Endothelial cell of umbilical vein (primary cell): ENCODE results near the gene SERPINB3.

Experiments used
- EZH2 ChIP-seq: IDR thresholded peaks from 2 replicates; pipeline ENCODE4 v1.6.1; 2012; ENCODE audit warnings: borderline replicate concordance, low read depth, mild to moderate bottlenecking, moderate library complexity, low read length, inconsistent platforms; ENCODE audit not compliant: severe bottlenecking
- JUN ChIP-seq: IDR thresholded peaks from 2 replicates; pipeline ENCODE4 v1.6.1; 2011; ENCODE audit warnings: borderline replicate concordance, low read depth; ENCODE audit not compliant: insufficient read length, insufficient read depth
- POLR2A ChIP-seq: IDR thresholded peaks from 2 replicates; pipeline ENCODE4 v1.6.1; 2012; ENCODE audit warnings: low read depth, mild to moderate bottlenecking, control low read depth, low read length
- POLR2AphosphoS5 ChIP-seq: IDR thresholded peaks from 2 replicates; pipeline ENCODE4 v1.6.1; 2012; ENCODE audit warnings: low read depth, mild to moderate bottlenecking, control low read depth, low read length, moderate library complexity; ENCODE audit not compliant: insufficient read depth
- TF ChIP-seq, protein P1 (sequence below), 2 donors: IDR thresholded peaks; 1 replicate in 1 of 2; 2 replicates in 1 of 2; pipeline ENCODE4 v1.5.1; 2011; ENCODE audit warnings: low read length in 2 of 2, mild to moderate bottlenecking in 2 of 2, moderate library complexity in 2 of 2, control low read depth in 1 of 2, inconsistent platforms in 1 of 2, low read depth in 1 of 2; ENCODE audit not compliant: insufficient read depth in 1 of 2; ENCODE audit errors: extremely low read depth in 1 of 2

DNA sequence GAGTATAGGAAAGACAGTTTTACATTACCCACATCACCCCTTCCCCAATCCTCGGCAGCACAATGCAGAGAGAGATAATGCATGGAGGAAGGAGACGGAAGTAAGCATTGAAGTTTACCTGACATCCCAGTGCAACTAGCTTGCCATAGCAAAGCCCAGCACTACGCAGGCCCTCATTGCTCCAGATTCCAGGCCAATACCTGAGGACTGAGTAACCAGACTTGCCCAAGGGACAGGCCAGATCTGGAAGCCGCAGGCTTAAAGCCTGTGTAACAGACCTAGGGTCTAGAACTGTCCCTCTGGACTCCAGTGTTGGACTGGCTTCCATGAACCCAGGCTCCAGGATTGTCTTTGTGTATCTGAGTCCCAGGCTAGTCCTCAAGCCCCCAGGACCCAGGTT lies 35.3 kb downstream of the SERPINB3 start:
- TF ChIP-seq, protein P1, sequence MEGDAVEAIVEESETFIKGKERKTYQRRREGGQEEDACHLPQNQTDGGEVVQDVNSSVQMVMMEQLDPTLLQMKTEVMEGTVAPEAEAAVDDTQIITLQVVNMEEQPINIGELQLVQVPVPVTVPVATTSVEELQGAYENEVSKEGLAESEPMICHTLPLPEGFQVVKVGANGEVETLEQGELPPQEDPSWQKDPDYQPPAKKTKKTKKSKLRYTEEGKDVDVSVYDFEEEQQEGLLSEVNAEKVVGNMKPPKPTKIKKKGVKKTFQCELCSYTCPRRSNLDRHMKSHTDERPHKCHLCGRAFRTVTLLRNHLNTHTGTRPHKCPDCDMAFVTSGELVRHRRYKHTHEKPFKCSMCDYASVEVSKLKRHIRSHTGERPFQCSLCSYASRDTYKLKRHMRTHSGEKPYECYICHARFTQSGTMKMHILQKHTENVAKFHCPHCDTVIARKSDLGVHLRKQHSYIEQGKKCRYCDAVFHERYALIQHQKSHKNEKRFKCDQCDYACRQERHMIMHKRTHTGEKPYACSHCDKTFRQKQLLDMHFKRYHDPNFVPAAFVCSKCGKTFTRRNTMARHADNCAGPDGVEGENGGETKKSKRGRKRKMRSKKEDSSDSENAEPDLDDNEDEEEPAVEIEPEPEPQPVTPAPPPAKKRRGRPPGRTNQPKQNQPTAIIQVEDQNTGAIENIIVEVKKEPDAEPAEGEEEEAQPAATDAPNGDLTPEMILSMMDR (IDR thresholded peaks at IDR 0.05; ENCODE audit: extremely low read depth in 1 of 2, insufficient read depth in 1 of 2, low read depth in 1 of 2, low read length in 2 of 2) = no peak
- TF ChIP-seq EZH2 (no peak), POLR2AphosphoS5 (no peak), JUN (no peak), POLR2A (no peak)
